Neural crest cell (in vitro differentiated cells): ENCODE measurements around the gene MS4A10. TPM values are rescaled to one million over a fixed set of nuclear protein-coding genes. Genes with fewer than 3 reads are reported as not detected.

ENCODE experiments used
- DNase-seq: peaks from one replicate; pipeline ENCODE4 v3.0.0; 2021; ENCODE audit warnings: low read depth, mixed read lengths, low spot score
- H3K27ac Mint-ChIP-seq: one replicate; pipeline ENCODE4 v1.8.0; 2021; ENCODE audit warnings: mild to moderate bottlenecking, mixed read lengths; ENCODE audit not compliant: unreplicated experiment
- H3K27me3 Mint-ChIP-seq: 2 replicates; pipeline ENCODE4 v1.8.0; 2021; ENCODE audit warnings: low read depth, mild to moderate bottlenecking, mixed read lengths
- H3K36me3 Mint-ChIP-seq: 2 replicates; pipeline ENCODE4 v1.8.0; 2021; ENCODE audit warnings: low read depth, mild to moderate bottlenecking, mixed read lengths
- H3K4me1 Mint-ChIP-seq: 2 replicates; pipeline ENCODE4 v1.8.0; 2021; ENCODE audit warnings: mixed read lengths
- H3K4me3 Mint-ChIP-seq: one replicate; pipeline ENCODE4 v1.8.0; 2021; ENCODE audit warnings: mild to moderate bottlenecking, mixed read lengths
- H3K9me3 Mint-ChIP-seq: 2 replicates; pipeline ENCODE4 v1.8.0; 2021; ENCODE audit warnings: mixed read lengths
- total RNA-seq: library from RNA; stranded (reverse); gene quantifications from 2 replicates; pipeline ENCODE4 v1.2.1, GENCODE V29; 2021
- TF ChIP-seq, protein P1 (sequence below): fragments of 200-600 bp; sonication (generic); conservative IDR thresholded peaks from 2 replicates; pipeline ENCODE4 v1.5.0; 2021; ENCODE audit warnings: antibody characterized with exemption, mild to moderate bottlenecking

Gene MS4A10
- total RNA-seq, 1 donor from 2014 or later, result not detected

DNA sequence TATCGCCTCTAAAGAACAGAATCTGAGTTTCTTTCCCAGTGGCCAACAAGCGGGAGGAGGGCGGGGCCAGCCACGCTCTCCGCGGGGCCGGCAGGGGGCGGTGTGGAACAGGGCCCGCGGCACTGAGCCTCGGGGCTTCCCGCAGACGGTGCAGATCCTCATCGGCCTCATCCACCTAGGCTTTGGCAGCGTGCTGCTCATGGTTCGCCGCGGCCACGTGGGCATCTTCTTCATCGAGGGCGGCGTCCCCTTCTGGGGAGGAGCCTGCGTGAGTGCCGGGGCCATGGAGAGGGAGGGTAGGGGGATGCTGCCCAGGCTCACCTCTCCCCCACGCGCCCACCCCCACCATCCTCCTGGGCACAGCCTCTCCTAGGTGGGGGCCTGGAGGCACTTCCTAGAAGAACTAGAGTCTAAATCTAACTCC lies 17.7 kb upstream of the MS4A10 start:
- H3K4me3 Mint-ChIP-seq, result no peak overlapping the region
- H3K27me3 Mint-ChIP-seq, result peaks cover 6% of the 10 kb centered on the region
- H3K36me3 Mint-ChIP-seq, result no peaks in the 10 kb centered on the region
- no peaks in the 10 kb centered on the region for H3K4me1 Mint-ChIP-seq
- peak; percentile 17 for DNase-seq
- no peaks in the 10 kb centered on the region for H3K9me3 Mint-ChIP-seq
- no peak overlapping the region for H3K27ac Mint-ChIP-seq
- TF ChIP-seq, protein P1, sequence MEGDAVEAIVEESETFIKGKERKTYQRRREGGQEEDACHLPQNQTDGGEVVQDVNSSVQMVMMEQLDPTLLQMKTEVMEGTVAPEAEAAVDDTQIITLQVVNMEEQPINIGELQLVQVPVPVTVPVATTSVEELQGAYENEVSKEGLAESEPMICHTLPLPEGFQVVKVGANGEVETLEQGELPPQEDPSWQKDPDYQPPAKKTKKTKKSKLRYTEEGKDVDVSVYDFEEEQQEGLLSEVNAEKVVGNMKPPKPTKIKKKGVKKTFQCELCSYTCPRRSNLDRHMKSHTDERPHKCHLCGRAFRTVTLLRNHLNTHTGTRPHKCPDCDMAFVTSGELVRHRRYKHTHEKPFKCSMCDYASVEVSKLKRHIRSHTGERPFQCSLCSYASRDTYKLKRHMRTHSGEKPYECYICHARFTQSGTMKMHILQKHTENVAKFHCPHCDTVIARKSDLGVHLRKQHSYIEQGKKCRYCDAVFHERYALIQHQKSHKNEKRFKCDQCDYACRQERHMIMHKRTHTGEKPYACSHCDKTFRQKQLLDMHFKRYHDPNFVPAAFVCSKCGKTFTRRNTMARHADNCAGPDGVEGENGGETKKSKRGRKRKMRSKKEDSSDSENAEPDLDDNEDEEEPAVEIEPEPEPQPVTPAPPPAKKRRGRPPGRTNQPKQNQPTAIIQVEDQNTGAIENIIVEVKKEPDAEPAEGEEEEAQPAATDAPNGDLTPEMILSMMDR, result peak; percentile 55

GRCh38 chr11:60768202-60768601 lies 16.9 kb upstream of the MS4A10 start:
- H3K4me3 Mint-ChIP-seq, result no peak overlapping the region
- no peak for DNase-seq
- no peaks in the 10 kb centered on the region for H3K9me3 Mint-ChIP-seq
- TF ChIP-seq, protein P1, result no peak
- H3K27ac Mint-ChIP-seq, result no peak overlapping the region
- no peaks in the 10 kb centered on the region for H3K4me1 Mint-ChIP-seq
- H3K36me3 Mint-ChIP-seq, result no peaks in the 10 kb centered on the region
- peaks cover 6% of the 10 kb centered on the region for H3K27me3 Mint-ChIP-seq

DNA sequence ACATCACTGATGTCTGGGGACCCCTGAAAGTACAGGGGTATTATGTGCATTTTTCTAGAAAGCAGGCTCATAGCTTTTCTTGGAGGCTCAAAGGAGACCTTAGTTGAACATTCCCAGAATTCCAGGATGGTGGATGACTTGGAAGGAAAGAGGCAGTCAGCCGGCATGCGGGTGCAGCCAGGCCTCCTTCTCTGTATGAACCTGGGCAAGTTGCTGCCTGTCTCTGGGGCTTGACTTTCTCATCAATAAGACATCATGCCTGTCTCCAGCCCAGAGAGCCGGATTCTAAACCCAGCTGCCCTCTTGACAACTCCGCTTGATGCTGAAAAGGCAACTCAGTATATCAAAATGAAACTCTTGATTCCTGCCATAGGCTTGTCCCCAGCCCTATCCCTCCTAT lies 15.9 kb upstream of the MS4A10 start:
- H3K27ac Mint-ChIP-seq, result no peak overlapping the region
- H3K4me1 Mint-ChIP-seq, result no peaks in the 10 kb centered on the region
- no peaks in the 10 kb centered on the region for H3K9me3 Mint-ChIP-seq
- H3K36me3 Mint-ChIP-seq, result no peaks in the 10 kb centered on the region
- TF ChIP-seq, protein P1, result no peak
- no peak overlapping the region for H3K4me3 Mint-ChIP-seq
- DNase-seq, result no peak
- peaks cover 6% of the 10 kb centered on the region for H3K27me3 Mint-ChIP-seq

DNA sequence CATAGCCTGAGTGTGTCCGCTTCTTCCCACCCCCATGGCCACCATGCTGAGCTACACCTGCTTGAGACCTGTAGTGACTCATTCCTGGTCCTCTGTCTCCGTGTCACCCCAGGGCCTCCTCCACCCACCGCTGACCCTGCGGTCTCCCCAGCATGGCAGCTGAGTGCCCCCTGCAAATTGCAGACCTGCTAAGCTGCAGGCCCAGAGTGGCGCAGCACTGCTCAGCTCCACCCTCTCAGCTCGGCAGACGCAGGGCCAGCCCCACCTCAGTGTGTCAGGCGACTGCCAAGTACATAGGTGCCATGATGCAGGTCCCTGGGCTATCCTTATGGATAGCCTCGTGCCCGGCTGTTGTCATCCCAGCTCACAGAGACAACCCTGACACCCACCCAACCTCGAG lies 15.3 kb upstream of the MS4A10 start:
- Mint-ChIP-seq H3K36me3 (no peaks in the 10 kb centered on the region), H3K9me3 (no peaks in the 10 kb centered on the region), H3K4me3 (no peak overlapping the region), H3K27ac (peak overlapping the region; percentile 35), H3K27me3 (peaks cover 8% of the 10 kb centered on the region), H3K4me1 (no peaks in the 10 kb centered on the region)
- DNase-seq, result no peak
- TF ChIP-seq, protein P1, result no peak

- DNase-seq, result no peak
- H3K36me3 Mint-ChIP-seq, result no peaks in the 10 kb centered on the region
- no peaks in the 10 kb centered on the region for H3K9me3 Mint-ChIP-seq
- H3K4me1 Mint-ChIP-seq, result peaks cover 6% of the 10 kb centered on the region
- TF ChIP-seq, protein P1, result no peak
- H3K27ac Mint-ChIP-seq, result no peak overlapping the region
- peaks cover 8% of the 10 kb centered on the region for H3K27me3 Mint-ChIP-seq
- no peak overlapping the region for H3K4me3 Mint-ChIP-seq
Observed at GRCh38 chr11:60771146-60771545, 14.0 kb upstream of the MS4A10 start.
